H1 (cell line): ENCODE results near the gene MROH2A. TPM values are rescaled to one million over a fixed set of nuclear protein-coding genes. Genes with fewer than 3 reads are reported as not detected.

Source experiments
- CTCF ChIA-PET: fragments of 300-600 bp; sonication (Branson Sonifier 250); formaldehyde crosslinking; loops from one replicate; lab custom pipeline; 2021; ENCODE audit not compliant: partially characterized antibody; lab: Charles Lee
- POLR2A ChIA-PET: fragments of 300-600 bp; sonication (Branson Sonifier 250); formaldehyde crosslinking; loops from one replicate; lab custom pipeline; 2021; ENCODE audit warnings: inconsistent platforms; ENCODE audit not compliant: partially characterized antibody; lab: Charles Lee
- DNase-seq, 2 experiments: peaks; one replicate each; pipeline versions ENCODE4 v3.0.0 to v3.0.0-alpha.2; 2010 to 2022; ENCODE audit warnings: low spot score in 2 of 2, low read depth in 1 of 2, mixed read lengths in 1 of 2
- FAIRE-seq: peaks from 2 replicates; lab custom pipeline; 2011; peaks lifted over from hg19 to GRCh38; lab: Jason Lieb, UNC
- H2AFZ ChIP-seq: 2 replicates; pipeline ENCODE4 v1.8.1; 2012; ENCODE audit warnings: low read length, inconsistent platforms
- H2AK5ac ChIP-seq: 2 replicates; pipeline ENCODE4 v1.6.1; 2013; ENCODE audit warnings: low read depth, low read length
- H2BK120ac ChIP-seq: replicated peaks from 2 replicates; pipeline ENCODE3; 2013; ENCODE audit warnings: low read depth, low read length, inconsistent platforms
- H2BK12ac ChIP-seq: 2 replicates; pipeline ENCODE4 v1.6.1; 2013; ENCODE audit warnings: low read depth, low read length
- H2BK15ac ChIP-seq: 2 replicates; pipeline ENCODE4 v1.6.1; 2013; ENCODE audit warnings: low read length
- H2BK20ac ChIP-seq: 2 replicates; pipeline ENCODE4 v1.6.1; 2013; ENCODE audit warnings: low read length
- H2BK5ac ChIP-seq: 2 replicates; pipeline ENCODE4 v1.6.1; 2013; ENCODE audit warnings: low read depth, low read length
- H3K14ac ChIP-seq: 2 replicates; pipeline ENCODE4 v1.6.1; 2013; ENCODE audit warnings: inconsistent platforms; ENCODE audit not compliant: insufficient read length
- H3K18ac ChIP-seq: 2 replicates; pipeline ENCODE4 v1.6.1; 2013; ENCODE audit warnings: low read length; ENCODE audit errors: extremely low read depth
- H3K23ac ChIP-seq: 2 replicates; pipeline ENCODE4 v1.6.1; 2013; ENCODE audit warnings: inconsistent platforms; ENCODE audit not compliant: insufficient read length
- H3K23me2 ChIP-seq: 2 replicates; pipeline ENCODE4 v1.6.1; 2013; ENCODE audit warnings: low read depth, low read length
- H3K27ac ChIP-seq: 2 replicates; pipeline ENCODE4 v1.6.1; 2011; ENCODE audit warnings: low read depth, low read length, inconsistent platforms
- H3K27me3 ChIP-seq, 4 experiments: replicated peaks in 1 of 4; 1 replicate in 1 of 4; 2 replicates in 3 of 4; pipeline versions ENCODE4 v1.6.1 to v1.8.1; 2011 to 2013; ENCODE audit warnings: low read length in 3 of 4, mild to moderate bottlenecking in 3 of 4, inconsistent platforms in 2 of 4, mixed read lengths in 2 of 4, moderate library complexity in 1 of 4; ENCODE audit not compliant: control insufficient read depth in 3 of 4, insufficient read depth in 3 of 4; ENCODE audit errors: extremely low read depth in 1 of 4
- H3K36me3 ChIP-seq, 4 experiments: 2 replicates each; pipeline versions ENCODE4 v1.6.1 to v1.8.1; 2011 to 2013; ENCODE audit warnings: mild to moderate bottlenecking in 4 of 4, low read length in 3 of 4, moderate library complexity in 2 of 4, control low read depth in 1 of 4, inconsistent platforms in 1 of 4; ENCODE audit not compliant: insufficient read depth in 4 of 4, control insufficient read depth in 2 of 4
- H3K4ac ChIP-seq: replicated peaks from 2 replicates; pipeline ENCODE3; 2013; ENCODE audit warnings: low read length, low read depth, mixed read lengths, inconsistent platforms; ENCODE audit not compliant: insufficient read length
- H3K4me1 ChIP-seq, 4 experiments: replicated peaks in 1 of 4; 1 replicate in 1 of 4; 2 replicates in 3 of 4; pipeline versions ENCODE4 v1.6.1 to v1.8.1; 2011 to 2013; ENCODE audit warnings: low read length in 3 of 4, inconsistent platforms in 2 of 4, mixed read lengths in 1 of 4; ENCODE audit not compliant: insufficient read depth in 4 of 4, control insufficient read depth in 3 of 4
- H3K4me2 ChIP-seq, 2 experiments: 2 replicates each; pipeline versions ENCODE4 v1.6.1 to v1.8.1; 2011 to 2013; ENCODE audit warnings: low read depth in 2 of 2, low read length in 2 of 2, control low read depth in 1 of 2, inconsistent platforms in 1 of 2, mild to moderate bottlenecking in 1 of 2; ENCODE audit not compliant: insufficient read depth in 1 of 2
- H3K4me3 ChIP-seq, 4 experiments: fragments of 200-600, 300-600 bp in 1 of 4; sonication (generic), shearing (Covaris generic), sonication (Bioruptor Twin) in 1 of 4; 2 replicates each; pipeline versions ENCODE4 v1.5.1 to v1.8.1; 2011 to 2016; ENCODE audit warnings: low read length in 4 of 4, low read depth in 3 of 4, control low read depth in 2 of 4, inconsistent platforms in 2 of 4, mild to moderate bottlenecking in 2 of 4, mixed read lengths in 1 of 4, moderate library complexity in 1 of 4; ENCODE audit not compliant: insufficient read depth in 2 of 4; ENCODE audit errors: extremely low read depth in 1 of 4
- H3K56ac ChIP-seq: replicated peaks from 2 replicates; pipeline ENCODE3; 2013; ENCODE audit warnings: low read depth, mild to moderate bottlenecking, mixed read lengths, low read length, inconsistent platforms; ENCODE audit not compliant: insufficient read length
- H3K79me1 ChIP-seq: 2 replicates; pipeline ENCODE4 v1.6.1; 2013; ENCODE audit warnings: low read depth, low read length, control low read depth
- H3K79me2 ChIP-seq, 2 experiments: 2 replicates each; pipeline versions ENCODE4 v1.6.1 to v1.8.1; 2012 to 2013; ENCODE audit warnings: low read length in 2 of 2, mild to moderate bottlenecking in 2 of 2, inconsistent platforms in 1 of 2; ENCODE audit not compliant: insufficient read depth in 2 of 2, control insufficient read depth in 1 of 2
- H3K9ac ChIP-seq, 4 experiments: replicated peaks in 1 of 4; 1 replicate in 1 of 4; 2 replicates in 3 of 4; pipeline versions ENCODE4 v1.6.1 to v1.8.1; 2011 to 2013; ENCODE audit warnings: low read depth in 3 of 4, low read length in 3 of 4, control low read depth in 2 of 4, mild to moderate bottlenecking in 2 of 4, moderate library complexity in 2 of 4, inconsistent platforms in 1 of 4; ENCODE audit errors: extremely low read depth in 1 of 4
- H3K9me3 ChIP-seq, 2 experiments: 2 replicates each; pipeline versions ENCODE4 v1.6.1 to v1.8.1; 2012 to 2013; ENCODE audit warnings: mild to moderate bottlenecking in 2 of 2, moderate library complexity in 2 of 2, control low read depth in 1 of 2, inconsistent platforms in 1 of 2, low read depth in 1 of 2, low read length in 1 of 2, mixed read lengths in 1 of 2; ENCODE audit not compliant: insufficient read depth in 2 of 2
- H4K20me1 ChIP-seq, 2 experiments: replicated peaks in 1 of 2; 2 replicates each; pipeline versions ENCODE3 to v1.8.1; 2011 to 2013; ENCODE audit warnings: inconsistent platforms in 2 of 2, low read length in 2 of 2, mild to moderate bottlenecking in 1 of 2; ENCODE audit not compliant: insufficient read depth in 2 of 2, control insufficient read depth in 1 of 2
- H4K5ac ChIP-seq: 2 replicates; pipeline ENCODE4 v1.6.1; 2013; ENCODE audit warnings: low read length, low read depth, mixed read lengths, inconsistent platforms; ENCODE audit not compliant: insufficient read length
- H4K8ac ChIP-seq: 2 replicates; pipeline ENCODE4 v1.8.0; 2013; ENCODE audit warnings: mild to moderate bottlenecking, moderate library complexity, low read length, inconsistent platforms; ENCODE audit not compliant: insufficient read depth; ENCODE audit errors: extremely low read depth
- H4K91ac ChIP-seq: replicated peaks from 2 replicates; pipeline ENCODE3; 2013; ENCODE audit warnings: low read length, mixed read lengths, inconsistent platforms; ENCODE audit not compliant: insufficient read length
- CBX8 ChIP-seq: fragments of 300-800, 300-1000 bp; sonication (generic); IDR thresholded peaks from 2 replicates; pipeline ENCODE4 v1.7.1; 2016; ENCODE audit warnings: low read depth, low read length, borderline replicate concordance
- CHD2 ChIP-seq: IDR thresholded peaks from 2 replicates; pipeline ENCODE4 v1.6.1; 2012; ENCODE audit warnings: low read length, improper control_type of control experiment
- EP300 ChIP-seq, 2 experiments: IDR thresholded peaks; 1 replicate in 1 of 2; 2 replicates in 1 of 2; pipeline ENCODE4 v1.6.1; 2011 to 2012; ENCODE audit warnings: low read depth in 2 of 2, low read length in 2 of 2, mild to moderate bottlenecking in 2 of 2, borderline replicate concordance in 1 of 2, inconsistent platforms in 1 of 2, moderate library complexity in 1 of 2
- GABPA ChIP-seq: IDR thresholded peaks from 2 replicates; pipeline ENCODE4 v1.6.1; 2011; ENCODE audit warnings: mild to moderate bottlenecking, low read length, moderate library complexity, borderline replicate concordance; ENCODE audit not compliant: insufficient read depth
- GTF2F1 ChIP-seq: IDR thresholded peaks from 2 replicates; pipeline ENCODE4 v1.6.1; 2012; ENCODE audit warnings: low read depth, low read length, improper control_type of control experiment, borderline replicate concordance
- HDAC6 ChIP-seq: IDR thresholded peaks from one replicate; pipeline ENCODE4 v1.7.1; 2012; ENCODE audit warnings: low read depth, mild to moderate bottlenecking, inconsistent platforms, low read length, moderate library complexity
- POU5F1 ChIP-seq: IDR thresholded peaks from 2 replicates; pipeline ENCODE4 v1.6.1; 2011; ENCODE audit warnings: low read depth, mild to moderate bottlenecking, low read length, moderate library complexity
- RBBP5 ChIP-seq: IDR thresholded peaks from 2 replicates; pipeline ENCODE4 v1.7.1; 2012; ENCODE audit warnings: low read depth, mild to moderate bottlenecking, inconsistent platforms, low read length, moderate library complexity, borderline replicate concordance
- SP2 ChIP-seq: IDR thresholded peaks from 2 replicates; pipeline ENCODE4 v1.6.1; 2012; ENCODE audit warnings: mild to moderate bottlenecking, low read length, inconsistent platforms
- SUZ12 ChIP-seq: fragments of 200-600 bp; sonication (generic); IDR thresholded peaks from 2 replicates; pipeline ENCODE4 v1.6.1; 2012; ENCODE audit warnings: mild to moderate bottlenecking, inconsistent platforms, low read length, moderate library complexity, mixed read lengths
- TAF7 ChIP-seq: optimal IDR thresholded peaks from 2 replicates; pipeline ENCODE3; 2011; ENCODE audit warnings: low read depth, mild to moderate bottlenecking, inconsistent platforms, low read length, moderate library complexity, borderline replicate concordance
- TEAD4 ChIP-seq: IDR thresholded peaks from 2 replicates; pipeline ENCODE4 v1.6.1; 2012; ENCODE audit warnings: low read depth, low read length, inconsistent platforms, mixed read lengths
- WGBS, 2 experiments: shearing (Covaris generic) in 1 of 2; methylation state at CpG; one replicate each; pipeline versions ENCODE4 v1.1.6 to v1.1.7; 2013 to 2015; ENCODE audit warnings: low lambda C conversion rate in 2 of 2, mixed read lengths in 2 of 2, inconsistent platforms in 1 of 2, low coverage in 1 of 2, missing lambda C conversion rate in 1 of 2; ENCODE audit not compliant: insufficient replicate concordance in 2 of 2, insufficient coverage in 1 of 2, insufficient read length in 1 of 2; ENCODE audit errors: extremely low coverage in 1 of 2, missing lambda C conversion rate in 1 of 2; 5-methylcytosine and 5-hydroxymethylcytosine counted together
- polyA plus RNA-seq, 7 experiments: library from polyadenylated mRNA; depleted of rRNA in 3 of 7; stranded (reverse) in 5 of 7; unstranded in 2 of 7; fragments of >200 nt in 5 of 7; fragments of 200-250 nt in 2 of 7; gene quantifications; 1 replicate in 5 of 7; 2 replicates in 1 of 7; 4 replicates in 1 of 7; pipeline versions ENCODE4 v1.2.1 to v1.2.3, GENCODE V29; 2011 to 2013; ENCODE audit warnings: missing spikeins in 2 of 7, mixed read lengths in 2 of 7
- total RNA-seq: library from RNA; stranded (reverse); fragmentation: NEBNext Ultra II Directional; extraction: Animal tissue kit (Norgen Biotek cat#: 25700); gene quantifications from 2 replicates; pipeline ENCODE4 v1.2.1, GENCODE V29; 2021

The MROH2A gene
- total and polyA plus RNA-seq, 2 of the 8 experiments (the other 6 are each of a cell fraction or from before 2014, with no cell fraction given), result not detected

GRCh38 chr2:233849607-233850271, 71.6 kb downstream of the MROH2A start:
- H4K5ac ChIP-seq, result no peak overlapping the region
- FAIRE-seq (no peak), DNase-seq (no peak)
- peaks cover 9 to 14% of the 10 kb centered on the region in 2 experiments for H4K20me1 ChIP-seq
- no peak overlapping the region for H3K27ac ChIP-seq
- peaks cover 7% of the 10 kb centered on the region for H3K23me2 ChIP-seq
- no peak overlapping the region for H3K14ac ChIP-seq
- no peak overlapping the region for H3K18ac ChIP-seq
- no peak overlapping the region for H4K8ac ChIP-seq
- H2BK12ac ChIP-seq, result no peak overlapping the region
- H4K91ac ChIP-seq, result no peak overlapping the region
- H2AFZ ChIP-seq, result no peak overlapping the region
- H3K4me2 ChIP-seq, result no peak overlapping the region
- H2BK5ac ChIP-seq, result no peak overlapping the region
- peaks cover 3% of the 10 kb centered on the region; the same call in 1 of the 2 replicates for H3K79me1 ChIP-seq
- WGBS, 2 experiments, result 93% methylated on average over 13 of the region's 13 CpGs; no CpG with 5 or more reads in 1 of the 2 experiments
- peaks cover 21 to 53% of the 10 kb centered on the region in 2 experiments for H3K79me2 ChIP-seq
- H3K23ac ChIP-seq, result no peak overlapping the region
- no peak overlapping the region for H3K4ac ChIP-seq
- peaks cover 49 to 84% (median 65%) of the 10 kb centered on the region in 4 experiments for H3K36me3 ChIP-seq
- TF ChIP-seq EP300 (IDR thresholded peaks at IDR 0.05; ENCODE audit: borderline replicate concordance in 1 of 2, low read depth in 2 of 2, low read length in 2 of 2), result no peak
- TF ChIP-seq GABPA, result no peak
- TF ChIP-seq TAF7, result no peak
- no peak for TF ChIP-seq SUZ12
- no peak for TF ChIP-seq HDAC6
- no peak for TF ChIP-seq CHD2
- TF ChIP-seq RBBP5, result no peak
- no peak for TF ChIP-seq POU5F1
- no peak for TF ChIP-seq TEAD4
- no peak for TF ChIP-seq GTF2F1
- TF ChIP-seq CBX8, result no peak
- TF ChIP-seq SP2, result no peak
- ChIA-PET POLR2A (interaction anchor here (0.5 to 1.5 kb wide), 5 partner anchors 10 to 159 kb away, joined by 3 to 5 read pairs (median 3); partner anchors contain the start of gene MSL3B), CTCF (interaction anchor here (0.9 kb wide), 1 partner anchor 7 kb away, joined by 3 read pairs; no protein-coding TSS in a partner anchor)
- H2BK120ac ChIP-seq, result no peak overlapping the region
- H3K56ac ChIP-seq, result no peak overlapping the region
- H2BK15ac ChIP-seq, result no peak overlapping the region
- H3K27me3 ChIP-seq, result no peaks in the 10 kb centered on the region
- H3K9ac ChIP-seq, result no peak overlapping the region
- no peak overlapping the region for H2AK5ac ChIP-seq
- no peak overlapping the region for H2BK20ac ChIP-seq
- no peaks in the 10 kb centered on the region for H3K9me3 ChIP-seq
- no peak overlapping the region for H3K4me3 ChIP-seq
- H3K4me1 ChIP-seq, result peaks cover 0 to 5% (median 2%) of the 10 kb centered on the region in 4 experiments; a peak in 4 of 7 replicates
